K562 (cell line): ENCODE measurements around the gene AAR2. TPM values are rescaled to one million over a fixed set of nuclear protein-coding genes. Genes with fewer than 3 reads are reported as not detected.

Experiments
- ATAC-seq: fragments of 200-7000 bp; cut with Tn5 transposase; 3 replicates; pipeline ENCODE4 v1.9.1; 2020; ENCODE audit warnings: moderate library complexity
- BruUV-seq: library from RNA; stranded (reverse); fragments of 400-500 nt; replicated peaks from 2 replicates; lab custom pipeline; 2021; lab: Mats Ljungman, UMichigan
- CTCF ChIA-PET: fragments of 300-600 bp; formaldehyde crosslinking; extraction: SDS; loops from one replicate; lab custom pipeline; 2021; ENCODE audit warnings: low intra/inter-chr PET ratio; lab: Yijun Ruan, JAX
- POLR2A ChIA-PET: fragments of 300-600, 350-650 bp; sonication (Branson Sonifier 250); formaldehyde crosslinking; extraction: SDS; loops from one replicate; lab custom pipeline; 2021; ENCODE audit warnings: antibody characterized with exemption, inconsistent platforms; lab: Yijun Ruan, JAX
- DNase-seq, 4 experiments: peaks; one replicate each; pipeline versions ENCODE4 v3.0.0 to v3.0.0-alpha.2; 2011 to 2018; ENCODE audit warnings: low spot score in 3 of 4, mixed read lengths in 3 of 4; ENCODE audit errors: extremely low read depth in 1 of 4
- FAIRE-seq: peaks from 2 replicates; lab custom pipeline; 2011; peaks lifted over from hg19 to GRCh38; lab: Jason Lieb, UNC
- H2AFZ ChIP-seq: 2 replicates; pipeline ENCODE4 v1.6.0; 2011; ENCODE audit warnings: low read depth, low read length, control low read depth, inconsistent platforms
- H3K27ac ChIP-seq: fragments of 200-600 bp; 3 replicates; pipeline ENCODE4 v1.8.0; 2011; ENCODE audit warnings: low read depth, mild to moderate bottlenecking, control low read depth, inconsistent platforms, low read length, moderate library complexity, mixed read lengths; ENCODE audit errors: extremely low read depth
- H3K27me3 ChIP-seq, 2 experiments: fragments of 300-600 bp in 1 of 2; 2 replicates in 1 of 2; 3 replicates in 1 of 2; pipeline versions ENCODE4 v1.6.0 to v1.8.0; 2011; ENCODE audit warnings: inconsistent platforms in 2 of 2, low read length in 2 of 2, mild to moderate bottlenecking in 1 of 2, mixed read lengths in 1 of 2, moderate library complexity in 1 of 2; ENCODE audit not compliant: control insufficient read depth in 2 of 2, insufficient read depth in 2 of 2
- H3K36me3 ChIP-seq: fragments of 300-600 bp; 3 replicates; pipeline ENCODE4 v1.8.0; 2011; ENCODE audit warnings: mild to moderate bottlenecking, low read length, inconsistent platforms; ENCODE audit not compliant: control insufficient read depth, insufficient read depth
- H3K4me1 ChIP-seq, 2 experiments: fragments of 200-600 bp in 1 of 2; replicated peaks in 1 of 2; 2 replicates in 1 of 2; 3 replicates in 1 of 2; pipeline versions ENCODE4 v1.5.1 to v1.8.0; 2011; ENCODE audit warnings: inconsistent platforms in 2 of 2, low read length in 2 of 2, mild to moderate bottlenecking in 1 of 2, mixed read lengths in 1 of 2, moderate library complexity in 1 of 2; ENCODE audit not compliant: control insufficient read depth in 2 of 2, insufficient read depth in 2 of 2
- H3K4me2 ChIP-seq: 2 replicates; pipeline ENCODE4 v1.6.1; 2011; ENCODE audit warnings: low read length, control low read depth, inconsistent platforms, mixed read lengths; ENCODE audit not compliant: insufficient read depth
- H3K4me3 ChIP-seq: fragments of 200-600 bp; sonication (generic), shearing (Covaris generic); 2 replicates; pipeline ENCODE4 v1.5.1; 2016; ENCODE audit warnings: control low read depth, inconsistent platforms
- H3K79me2 ChIP-seq: fragments of 200-600 bp; 3 replicates; pipeline ENCODE4 v1.8.0; 2011; ENCODE audit warnings: low read length, inconsistent platforms; ENCODE audit not compliant: control insufficient read depth, insufficient read depth
- H3K9ac ChIP-seq, 2 experiments: 2 replicates each; pipeline versions ENCODE4 v1.6.0 to v1.6.1; 2011; ENCODE audit warnings: low read depth in 2 of 2, low read length in 2 of 2, control low read depth in 1 of 2, inconsistent platforms in 1 of 2, mild to moderate bottlenecking in 1 of 2, mixed read lengths in 1 of 2; ENCODE audit not compliant: insufficient read depth in 1 of 2
- H3K9me1 ChIP-seq: one replicate; pipeline ENCODE4 v1.6.0; 2011; ENCODE audit warnings: inconsistent platforms, mild to moderate bottlenecking, low read length, moderate library complexity; ENCODE audit not compliant: control insufficient read depth, insufficient read depth
- H3K9me3 ChIP-seq: replicated peaks from 2 replicates; pipeline ENCODE4 v1.5.1; 2011; ENCODE audit warnings: low read depth, low read length, inconsistent platforms; ENCODE audit not compliant: control insufficient read depth, insufficient read depth
- H4K20me1 ChIP-seq: replicated peaks from 2 replicates; pipeline ENCODE4 v1.6.1; 2011; ENCODE audit warnings: low read length, inconsistent platforms, mixed read lengths; ENCODE audit not compliant: control insufficient read depth, insufficient read depth
- ETV6 ChIP-seq, 3 experiments: fragments of 150-350 bp in 1 of 3; sonication (generic) in 1 of 3; formaldehyde crosslinking in 1 of 3; IDR thresholded peaks; 2 replicates each; pipeline versions ENCODE4 v1.6.1 to v1.8.0; 2014 to 2022; ENCODE audit warnings: borderline replicate concordance in 2 of 3, low read depth in 2 of 3, antibody characterized with exemption in 1 of 3, low read length in 1 of 3, mild to moderate bottlenecking in 1 of 3, missing genetic modification reagents in 1 of 3
- IFI16 ChIP-seq: fragments of 250-450 bp; sonication (Bioruptor Pico); IDR thresholded peaks from 2 replicates; pipeline ENCODE4 v2.1.2; 2022; ENCODE audit warnings: mild to moderate bottlenecking, inconsistent platforms
- MNT ChIP-seq, 2 experiments: fragments of 450-650 bp; conservative IDR thresholded peaks; 2 replicates each; pipeline ENCODE4 v1.6.1; 2017; ENCODE audit warnings: mild to moderate bottlenecking in 2 of 2, moderate library complexity in 2 of 2
- RBM22 ChIP-seq: fragments of 200-400 bp; formaldehyde crosslinking; IDR thresholded peaks from 2 replicates; pipeline ENCODE4 v1.6.1; 2018; ENCODE audit warnings: low read length, low read depth; ENCODE audit not compliant: poor library complexity, severe bottlenecking
- RREB1 ChIP-seq: fragments of 250-450 bp; sonication (Bioruptor Pico); IDR thresholded peaks from 2 replicates; pipeline ENCODE4 v1.4.0; 2020
- TRIM24 ChIP-seq, 2 experiments: fragments of 450-650 bp; IDR thresholded peaks; 2 replicates each; pipeline ENCODE4 v1.6.1; 2016
- XRCC4 ChIP-seq: IDR thresholded peaks from one replicate; pipeline ENCODE4 v1.6.1; 2011; ENCODE audit not compliant: insufficient read depth, insufficient read length; ENCODE audit errors: extremely low read depth
- ZBTB17 ChIP-seq: fragments of 450-650 bp; formaldehyde crosslinking; IDR thresholded peaks from 2 replicates; pipeline ENCODE4 v1.4.0; 2020; ENCODE audit warnings: mild to moderate bottlenecking
- ZKSCAN8 ChIP-seq: fragments of 200-800 bp; sonication (Bioruptor generic); IDR thresholded peaks from 2 replicates; pipeline ENCODE4 v1.6.1; 2016; ENCODE audit warnings: missing genetic modification characterization, missing compliant biosample characterization
- ZNF589 ChIP-seq: fragments of 200-800 bp; sonication (Bioruptor generic); IDR thresholded peaks from 2 replicates; pipeline ENCODE4 v1.6.1; 2016; ENCODE audit warnings: low read depth, missing genetic modification characterization, missing compliant biosample characterization
- WGBS: fragments of 100-300 bp; shearing (Covaris generic); methylation state at CpG from one replicate; pipeline ENCODE4 v1.1.6; 2016; ENCODE audit warnings: low coverage, mixed read lengths; ENCODE audit not compliant: insufficient coverage; ENCODE audit errors: missing lambda C conversion rate; 5-methylcytosine and 5-hydroxymethylcytosine counted together
- in situ Hi-C: fragments of 300-500 bp; cut with MboI; formaldehyde crosslinking; loops from 4 replicates; pipeline ENCODE4 v1.15.0; 2018; ENCODE audit warnings: inconsistent platforms, mixed read lengths
- intact Hi-C: fragments of 100-400 bp; cut with micrococcal nuclease; formaldehyde crosslinking; loops from 2 replicates; pipeline ENCODE4 v1.14.2; 2022
- polyA plus RNA-seq, 8 experiments: library from polyadenylated mRNA; depleted of rRNA in 4 of 8; stranded (reverse) in 5 of 8; unstranded in 3 of 8; fragments of >200 nt; fragmentation: Nextera tagmentation in 2 of 8; fragmentation: Illumina TruSeq in 1 of 8; extraction: Ambion mirVana in 2 of 8; extraction: Trizol in 1 of 8; gene quantifications; 2 replicates each; pipeline versions ENCODE4 v1.2.1 to v1.2.3, GENCODE V29; 2011 to 2014; ENCODE audit warnings: inconsistent platforms in 1 of 8, missing spikeins in 1 of 8
- total RNA-seq, 7 experiments: library from RNA; depleted of rRNA in 6 of 7; stranded (reverse); fragments of >200 nt in 6 of 7; fragmentation: Illumina TruSeq in 2 of 7; extraction: Trizol in 2 of 7; gene quantifications; 2 replicates each; pipeline versions ENCODE4 v1.2.1 to v1.2.3, GENCODE V29; 2011 to 2021; ENCODE audit warnings: low replicate concordance in 1 of 7
- TF ChIP-seq, protein P1 (sequence below): fragments of 250-450 bp; sonication (Bioruptor Pico); IDR thresholded peaks from 2 replicates; pipeline ENCODE4 v1.8.0; 2021; ENCODE audit warnings: borderline replicate concordance, mild to moderate bottlenecking, moderate library complexity; ENCODE audit not compliant: poor library complexity, severe bottlenecking
- TF ChIP-seq, protein P2 (sequence below): fragments of 250-450 bp; sonication (Bioruptor Pico); IDR thresholded peaks from 2 replicates; pipeline ENCODE4 v1.8.0; 2022; ENCODE audit warnings: moderate library complexity, mild to moderate bottlenecking, inconsistent platforms

The AAR2 gene
- total and polyA plus RNA-seq, 9 of the 15 experiments (the other 6 are each of a cell fraction or from before 2014, with no cell fraction given) = 6.5 to 36.2 (median 24.7) TPM

- intact Hi-C loops = no loop called here
- Histone ChIP-seq H3K9ac (no peak overlapping the region), H2AFZ (no peak overlapping the region), H3K27me3 (peaks cover 15 to 58% of the 10 kb centered on the region in 2 experiments; a peak in 4 of 5 replicates), H3K36me3 (no peaks in the 10 kb centered on the region), H3K4me1 (peaks cover 0 to 15% of the 10 kb centered on the region in 2 experiments; a peak in 2 of 5 replicates), H3K4me3 (no peak overlapping the region), H4K20me1 (peaks cover 11% of the 10 kb centered on the region), H3K9me1 (no peaks in the 10 kb centered on the region), H3K79me2 (no peaks in the 10 kb centered on the region), H3K27ac (no peak overlapping the region), H3K9me3 (no peaks in the 10 kb centered on the region), H3K4me2 (no peak overlapping the region)
- 0% methylated on average over 1 of the region's 1 CpG for WGBS
- in situ Hi-C loops = no loop called here
- CTCF ChIA-PET = no interaction called here
- FAIRE-seq = no peak
- no TSS peak for BruUV-seq
- DNase-seq = no peak
- ATAC-seq = no peak
- POLR2A ChIA-PET = no interaction called here
- TF ChIP-seq RBM22 (no peak), TRIM24 (IDR thresholded peaks at IDR 0.05) (no peak), ZBTB17 (CRISPR knock-in tag) (no peak), ZKSCAN8 (CRISPR knock-in tag) (no peak), ETV6 (IDR thresholded peaks at IDR 0.05; ENCODE audit: borderline replicate concordance in 1 of 2, low read depth in 2 of 2, low read length in 1 of 2) (no peak), ETV6 (CRISPR knock-in tag; IDR thresholded peaks at IDR 0.05; ENCODE audit: borderline replicate concordance) (no peak), RREB1 (CRISPR knock-in tag) (no peak), XRCC4 (no peak), ZNF589 (CRISPR knock-in tag) (no peak), IFI16 (CRISPR knock-in tag) (no peak), MNT (conservative IDR thresholded peaks at IDR 0.05) (no peak)
- TF ChIP-seq, protein P1, sequence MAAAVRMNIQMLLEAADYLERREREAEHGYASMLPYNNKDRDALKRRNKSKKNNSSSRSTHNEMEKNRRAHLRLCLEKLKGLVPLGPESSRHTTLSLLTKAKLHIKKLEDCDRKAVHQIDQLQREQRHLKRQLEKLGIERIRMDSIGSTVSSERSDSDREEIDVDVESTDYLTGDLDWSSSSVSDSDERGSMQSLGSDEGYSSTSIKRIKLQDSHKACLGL (CRISPR knock-in tag) = no peak
- TF ChIP-seq, protein P2, sequence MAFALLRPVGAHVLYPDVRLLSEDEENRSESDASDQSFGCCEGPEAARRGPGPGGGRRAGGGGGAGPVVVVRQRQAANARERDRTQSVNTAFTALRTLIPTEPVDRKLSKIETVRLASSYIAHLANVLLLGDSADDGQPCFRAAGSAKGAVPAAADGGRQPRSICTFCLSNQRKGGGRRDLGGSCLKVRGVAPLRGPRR (CRISPR knock-in tag) = no peak
These were observed 67.6 kb downstream of the AAR2 start for GRCh38 chr20:36303831-36304230.
